Smooth muscle cell (in vitro differentiated cells): ENCODE measurements around the gene DDHD1. TPM values are rescaled to one million over a fixed set of nuclear protein-coding genes. Genes with fewer than 3 reads are reported as not detected.
A peak's percentile ranks its signal among the peaks of the same experiment; 100 is the strongest.

Source experiments
- DNase-seq: peaks from one replicate; lab custom pipeline; 2025; ENCODE audit not compliant: unreplicated experiment; lab: John Stamatoyannopoulos, UW
- H2AFZ ChIP-seq: fragments of 200-600 bp; sonication (generic); 2 replicates; pipeline ENCODE4 v1.6.0; 2016; ENCODE audit warnings: antibody characterized with exemption, low read depth, mild to moderate bottlenecking
- H3F3A ChIP-seq: fragments of 200-600 bp; sonication (generic); 2 replicates; pipeline ENCODE4 v1.6.0; 2017; ENCODE audit warnings: antibody characterized with exemption, low read depth
- H3K27ac ChIP-seq: fragments of 200-600 bp; sonication (generic); 2 replicates; pipeline ENCODE4 v1.5.1; 2016; ENCODE audit warnings: low read depth, mild to moderate bottlenecking
- H3K27me3 ChIP-seq: fragments of 200-600 bp; sonication (generic); 2 replicates; pipeline ENCODE4 v1.6.1; 2016; ENCODE audit warnings: low read depth, mild to moderate bottlenecking
- H3K36me3 ChIP-seq: fragments of 200-600 bp; sonication (generic); 2 replicates; pipeline ENCODE4 v1.5.1; 2016; ENCODE audit warnings: low read depth
- H3K4me1 ChIP-seq: fragments of 200-600 bp; sonication (generic); 2 replicates; pipeline ENCODE4 v1.5.1; 2016; ENCODE audit warnings: low read depth
- H3K4me2 ChIP-seq: fragments of 200-600 bp; sonication (generic); 2 replicates; pipeline ENCODE4 v1.6.0; 2016; ENCODE audit warnings: mild to moderate bottlenecking
- H3K4me3 ChIP-seq: fragments of 200-600 bp; sonication (generic); 2 replicates; pipeline ENCODE4 v1.5.1; 2016; ENCODE audit warnings: mild to moderate bottlenecking
- H3K79me2 ChIP-seq: fragments of 200-600 bp; sonication (generic); 2 replicates; pipeline ENCODE4 v1.6.0; 2016; ENCODE audit warnings: low read depth, mild to moderate bottlenecking
- H3K9ac ChIP-seq: fragments of 200-600 bp; sonication (generic); 2 replicates; pipeline ENCODE4 v1.6.0; 2016; ENCODE audit warnings: low read depth
- H3K9me3 ChIP-seq: fragments of 200-600 bp; sonication (generic); replicated peaks from 2 replicates; pipeline ENCODE4 v1.5.1; 2016; ENCODE audit warnings: low read depth
- H4K20me1 ChIP-seq: fragments of 200-600 bp; sonication (generic); 2 replicates; pipeline ENCODE4 v1.6.0; 2016; ENCODE audit warnings: low read depth
- CTCF ChIP-seq: fragments of 200-600 bp; sonication (generic); IDR thresholded peaks from 2 replicates; pipeline ENCODE4 v1.5.1; 2017; ENCODE audit warnings: borderline replicate concordance, mild to moderate bottlenecking, antibody characterized with exemption; ENCODE audit not compliant: insufficient read depth, poor library complexity, severe bottlenecking
- WGBS: methylation state at CpG from one replicate; pipeline ENCODE4 v1.1.7; 2016; ENCODE audit warnings: low lambda C conversion rate; 5-methylcytosine and 5-hydroxymethylcytosine counted together
- polyA plus RNA-seq: library from polyadenylated mRNA; unstranded; fragments of >200 nt; fragmentation: Nextera tagmentation; extraction: Ambion mirVana; gene quantifications from 2 replicates; pipeline ENCODE4 v1.2.1, GENCODE V29; 2016
- total RNA-seq: library from RNA; depleted of rRNA; stranded (reverse); fragments of >200 nt; gene quantifications from 2 replicates; pipeline ENCODE4 v1.2.3, GENCODE V29; 2014

DDHD1 gene
- total and polyA plus RNA-seq, 2 experiments from 2014 or later: 4.0 to 7.8 TPM

GRCh38 chr14:53192052-53192760, 39.1 kb upstream of the DDHD1 start:
- H3F3A ChIP-seq: no peaks in the 10 kb centered on the region

GRCh38 chr14:53190938-53191337, 37.8 kb upstream of the DDHD1 start:
- Histone ChIP-seq H3K4me3 (no peak overlapping the region), H3K9me3 (no peaks in the 10 kb centered on the region), H3K4me1 (peaks cover 8% of the 10 kb centered on the region), H2AFZ (no peak overlapping the region), H3K4me2 (no peak overlapping the region), H3K9ac (no peak overlapping the region), H3K27ac (no peak overlapping the region), H3K79me2 (no peaks in the 10 kb centered on the region), H4K20me1 (no peaks in the 10 kb centered on the region), H3F3A (no peaks in the 10 kb centered on the region), H3K36me3 (no peaks in the 10 kb centered on the region), H3K27me3 (no peaks in the 10 kb centered on the region)
- TF ChIP-seq CTCF: no peak
- DNase-seq: no peak
- WGBS: 67% methylated on average over 2 of the region's 2 CpGs

More at GRCh38 chr14:53192052-53192760, 39.1 kb upstream of the DDHD1 start:
- H3K4me1 ChIP-seq: peaks cover 8% of the 10 kb centered on the region
- no peak overlapping the region for H3K4me3 ChIP-seq
- DNase-seq: no peak
- 24% methylated on average over 2 of the region's 2 CpGs for WGBS
- H3K9ac ChIP-seq: no peak overlapping the region
- peak overlapping the region; percentile 61 for H3K27ac ChIP-seq
- H4K20me1 ChIP-seq: no peaks in the 10 kb centered on the region
- TF ChIP-seq CTCF: no peak
- H3K27me3 ChIP-seq: no peaks in the 10 kb centered on the region
- peak overlapping the region; percentile 66 for H3K4me2 ChIP-seq
- H3K36me3 ChIP-seq: no peaks in the 10 kb centered on the region
- no peaks in the 10 kb centered on the region for H3K79me2 ChIP-seq
- H2AFZ ChIP-seq: no peak overlapping the region
- H3K9me3 ChIP-seq: no peaks in the 10 kb centered on the region

GRCh38 chr14:53187921-53188463, 34.9 kb upstream of the DDHD1 start:
- H4K20me1 ChIP-seq: no peaks in the 10 kb centered on the region
- no peak for DNase-seq
- H3K4me3 ChIP-seq: no peak overlapping the region
- H3K4me1 ChIP-seq: peaks cover 15% of the 10 kb centered on the region
- H3K27ac ChIP-seq: no peak overlapping the region
- no peaks in the 10 kb centered on the region for H3K27me3 ChIP-seq
- TF ChIP-seq CTCF: no peak
- 72% methylated on average over 5 of the region's 5 CpGs for WGBS
- H3K9ac ChIP-seq: no peak overlapping the region
- H3K4me2 ChIP-seq: no peak overlapping the region
- no peaks in the 10 kb centered on the region for H3K79me2 ChIP-seq
- H3F3A ChIP-seq: no peaks in the 10 kb centered on the region
- H2AFZ ChIP-seq: no peak overlapping the region
- H3K9me3 ChIP-seq: no peaks in the 10 kb centered on the region
- H3K36me3 ChIP-seq: no peaks in the 10 kb centered on the region

GRCh38 chr14:53186532-53186931, 33.4 kb upstream of the DDHD1 start:
- Histone ChIP-seq H2AFZ (no peak overlapping the region), H3K4me1 (peaks cover 12% of the 10 kb centered on the region), H3K36me3 (no peaks in the 10 kb centered on the region), H3K4me3 (no peak overlapping the region), H3K27me3 (no peaks in the 10 kb centered on the region), H3K4me2 (no peak overlapping the region), H3K27ac (no peak overlapping the region), H3K79me2 (no peaks in the 10 kb centered on the region), H3K9me3 (no peaks in the 10 kb centered on the region), H3K9ac (no peak overlapping the region), H3F3A (no peaks in the 10 kb centered on the region), H4K20me1 (no peaks in the 10 kb centered on the region)
- WGBS: 77% methylated on average over 1 of the region's 1 CpG
- DNase-seq: no peak
- no peak for TF ChIP-seq CTCF
